Measurements from ENCODE around the gene DBNL. TPM values are rescaled to one million over a fixed set of nuclear protein-coding genes. Genes with fewer than 3 reads are reported as not detected.
"Not testable (repeated sequence)": the region's sequence is repeated elsewhere in the genome, so short reads cannot be mapped to it uniquely, and the experiment has no call there.

Gene DBNL
- total RNA-seq, 1 donor from 2014 or later = 177 TPM

GRCh38 chr7:44032031-44032430, 12.5 kb upstream of the DBNL start:
- H3K36me3 ChIP-seq; intact Hi-C loops (cut with DNase I); H3K4me1 ChIP-seq; H3K9me3 ChIP-seq; H3K27me3 ChIP-seq; H3K27ac ChIP-seq; H3K4me3 ChIP-seq: not testable (repeated sequence)
- DNase-seq (ENCODE audit: low spot score in 2 of 2) = peak in 1 of 2 donors; percentile 27

GRCh38 chr7:44033971-44034844, 10.3 kb upstream of the DBNL start:
- H3K9me3 ChIP-seq; DNase-seq (ENCODE audit: low spot score in 2 of 2); H3K27me3 ChIP-seq; H3K4me1 ChIP-seq; H3K27ac ChIP-seq; H3K4me3 ChIP-seq; intact Hi-C loops (cut with DNase I); H3K36me3 ChIP-seq: not testable (repeated sequence)

GRCh38 chr7:44036364-44036763, 8.1 kb upstream of the DBNL start:
- intact Hi-C loops (cut with DNase I); H3K27me3 ChIP-seq; H3K4me3 ChIP-seq; H3K9me3 ChIP-seq; H3K4me1 ChIP-seq; H3K27ac ChIP-seq; DNase-seq (ENCODE audit: low spot score in 2 of 2); H3K36me3 ChIP-seq: not testable (repeated sequence)

GRCh38 chr7:44037951-44038350, 6.6 kb upstream of the DBNL start:
- H3K9me3 ChIP-seq; H3K4me1 ChIP-seq; H3K4me3 ChIP-seq; H3K36me3 ChIP-seq; H3K27ac ChIP-seq; intact Hi-C loops (cut with DNase I); H3K27me3 ChIP-seq; DNase-seq (ENCODE audit: low spot score in 2 of 2): not testable (repeated sequence)

- intact Hi-C loops (cut with DNase I); H3K4me3 ChIP-seq; H3K27ac ChIP-seq; DNase-seq (ENCODE audit: low spot score in 2 of 2); H3K36me3 ChIP-seq; H3K4me1 ChIP-seq; H3K9me3 ChIP-seq; H3K27me3 ChIP-seq: not testable (repeated sequence)
Observed at GRCh38 chr7:44038553-44038952, 5.9 kb upstream of the DBNL start.

GRCh38 chr7:44038961-44039558, 5.4 kb upstream of the DBNL start:
- DNase-seq (ENCODE audit: low spot score in 2 of 2) = peak; percentile 72 to 95
- H3K9me3 ChIP-seq; H3K36me3 ChIP-seq; intact Hi-C loops (cut with DNase I); H3K27me3 ChIP-seq; H3K4me1 ChIP-seq: not testable (repeated sequence)
- Histone ChIP-seq H3K4me3 (peak overlapping the region; percentile 44 to 69), H3K27ac (peak overlapping the region; percentile 45 to 70)

- H3K27me3 ChIP-seq; H3K27ac ChIP-seq; H3K36me3 ChIP-seq; intact Hi-C loops (cut with DNase I); H3K4me1 ChIP-seq; DNase-seq (ENCODE audit: low spot score in 2 of 2); H3K9me3 ChIP-seq: not testable (repeated sequence)
- H3K4me3 ChIP-seq = peak overlapping the region; percentile 52 to 61
Observed at GRCh38 chr7:44039800-44040492, 4.6 kb upstream of the DBNL start.

GRCh38 chr7:44040493-44040891, 4.0 kb upstream of the DBNL start:
- H3K4me3 ChIP-seq = peak overlapping the region; percentile 52 to 61
- H3K4me1 ChIP-seq; H3K27me3 ChIP-seq; DNase-seq (ENCODE audit: low spot score in 2 of 2); H3K27ac ChIP-seq; H3K36me3 ChIP-seq; intact Hi-C loops (cut with DNase I); H3K9me3 ChIP-seq: not testable (repeated sequence)
- TF ChIP-seq CTCF (IDR thresholded peaks at IDR 0.05) = peak in 1 of 3 experiments; percentile 17

GRCh38 chr7:44042221-44042620, 2.3 kb upstream of the DBNL start:
- intact Hi-C loops (cut with DNase I) = no loop called here
- Histone ChIP-seq H3K27me3 (no peaks in the 10 kb centered on the region), H3K4me1 (peaks cover 0 to 9% of the 10 kb centered on the region in 2 donors), H3K9me3 (no peaks in the 10 kb centered on the region), H3K4me3 (no peak overlapping the region), H3K27ac (no peak overlapping the region), H3K36me3 (peaks cover 0 to 5% of the 10 kb centered on the region in 2 donors)
- no peak for TF ChIP-seq CTCF (IDR thresholded peaks at IDR 0.05)
- no peak for DNase-seq (ENCODE audit: low spot score in 2 of 2)
